Endothelial cell of hepatic sinusoid (primary cell): Measurements from ENCODE around the gene CPED1.
"Not testable (repeated sequence)": the region's sequence is repeated elsewhere in the genome, so short reads cannot be mapped to it uniquely, and the experiment has no call there.

ENCODE experiments used
- in situ Hi-C: cut with HindIII; loops from 2 replicates; pipeline ENCODE4 v1.10.0; 2017; ENCODE audit warnings: low sequenced_read_pairs

Gene CPED1

DNA sequence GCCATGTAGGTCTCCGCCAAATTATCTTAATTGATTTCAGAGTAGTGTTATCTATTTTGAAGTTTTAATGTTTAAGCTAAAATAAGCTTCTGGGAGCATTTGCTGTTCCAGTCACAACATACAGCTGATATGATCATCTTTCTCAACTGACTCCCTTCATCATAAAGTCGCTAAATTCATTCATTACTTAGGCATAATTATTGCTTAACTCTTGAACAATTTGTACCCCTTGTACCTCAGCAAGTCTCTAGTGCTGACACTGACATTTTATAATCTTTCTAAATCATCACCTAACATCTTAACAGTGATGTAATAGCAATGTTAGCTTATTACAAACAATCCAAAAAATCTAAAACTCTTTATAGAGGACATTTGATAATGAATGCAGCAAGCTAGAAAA is 286.0 kb downstream of the CPED1 start:
- in situ Hi-C loops, result no loop called here

DNA sequence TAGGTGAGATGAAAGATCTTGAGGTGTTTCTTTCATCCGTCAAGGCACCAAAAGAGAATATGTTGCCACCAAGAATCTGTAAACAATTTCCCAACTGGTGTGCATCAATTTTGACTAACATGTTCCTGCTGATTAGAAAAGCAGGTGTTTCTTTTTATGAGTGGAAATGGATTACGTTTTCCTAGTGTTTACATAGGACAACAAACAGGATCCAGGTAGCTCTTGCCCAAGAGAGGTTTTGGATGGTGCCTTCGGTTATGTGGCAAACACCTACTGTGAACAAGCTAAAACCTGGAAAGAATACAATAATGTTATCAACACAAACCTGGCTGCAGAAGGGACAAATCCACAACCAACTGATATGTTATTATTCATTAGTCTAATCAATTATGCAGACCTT is 286.7 kb downstream of the CPED1 start:
- in situ Hi-C loops, result no loop called here

DNA sequence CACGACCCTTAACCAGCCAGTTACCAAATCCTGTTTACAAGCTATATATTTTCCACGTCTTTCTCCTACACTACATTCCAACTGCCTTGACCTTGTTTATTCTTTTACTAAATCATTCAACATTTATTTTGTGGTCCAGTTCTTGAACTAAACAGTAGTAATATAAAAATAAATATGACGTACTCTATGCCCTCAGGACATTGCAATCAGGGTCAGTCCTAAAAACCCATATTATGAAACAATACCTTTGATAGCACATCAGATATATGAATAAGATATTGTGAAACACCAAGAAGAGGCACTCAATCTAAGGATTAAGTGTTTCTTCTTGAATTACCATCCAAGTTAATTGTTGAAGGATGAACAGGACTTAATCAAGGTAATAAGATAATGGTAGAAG is 287.8 kb downstream of the CPED1 start:
- in situ Hi-C loops, result no loop called here

DNA sequence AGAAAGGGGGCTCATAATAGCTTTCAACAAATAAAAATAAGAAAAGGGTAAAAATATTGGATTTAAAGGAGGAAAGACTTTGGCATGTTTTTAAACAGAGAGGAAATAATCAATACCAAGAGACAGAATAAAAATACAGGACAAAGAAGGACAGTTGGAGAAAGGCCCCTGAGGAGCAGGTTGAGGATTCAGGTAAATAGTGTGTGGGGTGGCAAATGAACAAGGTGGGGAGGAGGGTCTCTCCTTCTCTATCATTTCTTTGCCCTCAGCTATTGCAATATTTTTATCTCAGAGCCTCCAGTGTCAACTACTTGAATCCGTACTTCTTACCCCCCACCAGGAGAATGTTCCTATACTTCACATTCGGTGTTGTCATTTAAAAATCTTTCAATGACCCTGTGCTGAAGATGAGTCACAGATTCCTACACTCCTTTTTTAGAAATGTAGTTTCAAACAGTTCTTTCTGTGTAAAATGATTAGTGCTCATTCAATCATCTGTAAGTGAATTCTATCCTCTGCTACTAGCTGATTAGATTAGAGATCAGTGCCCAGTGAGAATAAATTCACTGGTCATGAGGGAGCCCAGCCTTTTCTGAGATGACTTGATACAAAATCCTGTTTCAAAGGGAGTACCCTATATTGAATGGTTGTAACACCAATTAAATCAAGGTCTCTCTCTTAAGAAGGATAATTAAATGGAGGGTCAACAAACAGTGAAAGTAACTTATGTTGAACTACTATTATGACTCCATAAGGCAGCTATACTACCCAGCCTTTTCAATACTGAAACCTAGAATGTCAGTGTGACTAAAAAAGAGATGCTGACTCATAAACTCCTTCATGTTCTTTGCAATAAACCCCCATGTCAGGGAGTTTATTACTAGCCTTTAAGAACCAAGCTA is 289.9 kb downstream of the CPED1 start:
- in situ Hi-C loops, result no loop called here

DNA sequence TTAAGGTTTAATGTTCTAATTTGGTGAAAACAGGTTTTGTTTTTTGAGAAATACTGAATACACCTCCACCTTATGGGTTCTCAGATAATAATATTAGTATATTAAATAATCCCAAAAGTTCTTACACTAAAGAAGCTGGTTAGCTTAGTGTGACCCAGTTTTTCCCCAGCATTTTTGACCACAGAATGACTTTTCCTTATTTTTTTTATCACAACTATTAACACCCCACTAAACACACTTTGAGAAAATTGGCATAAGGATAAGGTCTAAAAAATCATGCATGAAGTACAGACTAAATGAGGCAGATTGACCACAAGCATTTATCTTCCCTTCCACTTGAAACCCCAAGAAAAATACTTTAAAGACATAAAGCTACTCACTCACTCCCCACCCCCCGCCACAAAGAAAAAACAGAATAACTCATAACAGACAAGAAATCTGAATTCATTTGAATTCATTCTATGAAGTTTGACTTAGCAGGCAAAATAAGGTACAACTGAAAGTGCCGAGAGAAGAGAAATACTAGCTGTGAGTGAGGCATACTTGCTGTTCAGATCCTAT is 290.6 kb downstream of the CPED1 start:
- in situ Hi-C loops, result no loop called here

DNA sequence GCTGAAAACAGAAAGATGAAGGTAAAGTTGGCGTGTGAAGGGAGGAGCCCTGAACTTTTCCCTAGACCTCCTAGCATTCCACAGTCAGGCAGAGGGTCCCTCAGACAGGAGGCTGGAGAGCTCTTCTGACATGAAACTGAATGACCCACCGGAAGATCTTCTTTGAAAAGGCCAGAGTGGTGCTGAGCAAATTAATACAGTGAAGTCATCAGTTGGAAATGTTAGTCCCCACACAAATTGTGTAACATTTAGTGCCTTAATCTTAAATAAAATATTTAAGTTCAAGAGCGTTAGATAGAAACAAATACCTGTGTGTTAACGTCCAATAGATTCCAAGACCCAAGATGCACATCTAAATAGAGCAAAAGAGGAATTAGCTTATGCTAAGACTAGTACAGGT is 291.3 kb downstream of the CPED1 start:
- in situ Hi-C loops, result no loop called here

DNA sequence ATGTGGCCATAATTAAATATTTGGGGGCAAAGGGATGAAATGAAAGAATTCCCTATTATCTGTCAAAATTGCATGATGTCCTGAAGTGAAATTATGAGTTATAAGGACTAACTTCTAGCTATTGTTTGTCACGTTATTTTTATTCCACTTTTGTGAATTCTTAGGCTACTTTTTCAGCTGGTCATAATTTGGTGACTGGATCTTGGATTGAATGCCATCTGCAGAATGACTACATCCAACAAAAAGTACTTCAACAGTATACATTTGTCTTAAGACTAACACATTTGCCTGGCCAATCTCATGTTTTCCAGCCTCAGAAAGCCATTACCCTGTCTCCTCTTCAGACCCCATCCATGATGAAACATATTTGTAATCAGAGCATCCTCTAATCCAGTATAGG is 292.1 kb downstream of the CPED1 start:
- in situ Hi-C loops, result no loop called here

DNA sequence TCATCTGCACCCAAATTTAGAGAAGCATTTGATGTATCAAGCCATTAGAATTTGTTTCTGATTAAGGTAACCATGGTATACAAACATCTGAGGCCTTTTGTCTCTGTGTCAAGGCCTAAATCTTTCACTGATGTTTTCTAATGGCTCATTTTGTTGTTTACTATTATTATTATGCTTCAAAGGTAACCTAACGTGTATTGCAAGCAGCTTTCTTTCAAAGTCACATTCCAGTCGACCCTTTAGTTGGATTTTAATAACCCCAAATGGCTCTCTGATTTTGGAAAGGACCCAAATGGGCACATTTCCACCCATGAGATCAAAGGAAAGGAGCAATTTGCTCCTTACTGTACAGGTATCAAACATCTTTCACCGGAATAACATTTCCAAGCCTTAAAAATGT is 293.6 kb downstream of the CPED1 start:
- in situ Hi-C loops, result no loop called here

DNA sequence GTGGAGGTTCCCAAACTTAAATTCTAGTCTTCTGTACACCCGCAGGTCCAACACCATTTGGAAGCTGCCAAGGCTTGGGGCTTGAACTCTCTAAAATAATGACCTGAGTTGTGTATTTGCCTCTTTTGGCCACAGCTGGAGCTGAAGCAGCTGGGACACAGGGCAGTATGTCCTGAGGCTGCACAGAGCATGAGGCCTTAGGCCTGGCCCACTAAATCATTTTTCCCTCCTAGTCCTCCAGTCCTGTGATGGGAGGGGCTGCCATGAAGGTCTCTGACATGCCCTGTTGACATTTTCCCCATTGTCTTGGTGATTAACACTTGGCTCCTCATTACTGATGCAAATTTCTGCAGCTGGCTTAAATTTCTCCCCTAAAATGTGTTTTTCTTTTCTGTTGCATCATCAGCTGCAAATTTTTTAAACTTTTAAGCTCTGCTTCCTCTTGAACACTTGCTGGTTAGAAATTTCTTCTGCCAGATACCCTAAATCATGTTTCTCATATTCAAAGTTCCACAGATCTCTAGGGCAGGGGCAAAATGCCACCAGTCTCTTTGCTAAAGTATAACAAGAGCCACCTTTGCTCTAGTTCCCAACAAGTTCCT is 296.7 kb downstream of the CPED1 start:
- in situ Hi-C loops, result no loop called here

DNA sequence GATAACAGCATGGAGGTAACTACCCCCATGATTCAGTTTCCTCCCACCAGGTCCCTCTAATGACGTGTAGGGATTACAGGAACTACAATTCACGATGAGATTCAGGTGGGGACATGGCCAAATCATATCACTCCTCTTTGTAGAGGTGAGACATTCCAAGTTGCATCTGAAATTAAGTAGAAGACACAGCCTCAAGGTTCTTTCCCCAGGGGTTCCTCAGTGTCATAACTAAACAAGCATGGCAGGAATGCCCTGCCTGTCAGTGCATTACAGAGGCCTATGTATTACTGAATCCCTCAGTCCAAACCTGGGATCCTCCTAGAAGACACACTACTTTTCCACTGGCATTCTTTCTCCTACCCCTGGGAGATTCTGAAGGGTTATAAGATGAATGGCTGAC is 297.7 kb downstream of the CPED1 start:
- in situ Hi-C loops, result no loop called here

DNA sequence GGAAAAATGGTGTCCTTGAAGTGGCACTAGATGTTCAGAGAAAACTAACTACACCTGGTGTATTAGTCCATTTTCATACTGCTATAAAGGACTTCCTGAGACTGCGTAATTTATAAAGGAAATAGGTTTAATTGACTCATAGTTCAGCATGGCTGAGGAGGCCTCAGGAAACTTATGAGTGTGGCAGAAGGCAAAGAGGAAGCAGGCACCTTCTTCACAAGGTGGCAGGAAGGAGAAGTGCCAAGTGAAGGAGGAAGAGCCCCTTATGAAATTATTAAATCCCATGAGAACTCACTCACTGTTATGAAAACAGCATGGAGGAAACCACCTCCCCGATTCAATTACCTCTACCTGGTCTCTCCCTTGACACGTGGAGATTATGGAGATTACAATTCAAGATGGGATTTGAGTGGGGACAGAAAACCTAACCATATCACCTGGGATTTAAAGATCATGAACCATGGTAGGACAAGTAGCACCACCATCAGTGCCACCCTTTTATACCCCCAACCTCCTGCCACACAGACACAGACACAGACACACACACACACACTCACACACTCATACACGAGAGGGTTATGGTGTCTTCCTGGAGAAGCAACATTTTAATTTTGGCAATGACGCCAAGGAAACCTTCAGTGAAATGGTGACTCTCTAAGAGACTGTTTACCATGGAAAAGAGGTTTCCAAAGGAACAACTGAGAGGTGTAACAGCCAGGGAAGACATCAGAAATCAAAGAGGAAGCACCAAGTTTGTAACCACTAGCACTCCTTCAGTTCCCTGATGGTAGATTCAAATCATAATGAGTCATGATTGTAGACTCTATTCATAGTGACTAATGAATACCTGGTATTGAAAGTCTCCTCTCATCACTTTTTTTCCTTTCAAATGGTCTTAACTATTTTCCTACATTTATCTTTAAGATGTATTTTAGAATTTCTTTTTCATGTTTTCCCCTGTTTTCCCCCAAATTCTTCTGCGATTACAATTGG is 298.5 kb downstream of the CPED1 start:
- in situ Hi-C loops, result no loop called here

DNA sequence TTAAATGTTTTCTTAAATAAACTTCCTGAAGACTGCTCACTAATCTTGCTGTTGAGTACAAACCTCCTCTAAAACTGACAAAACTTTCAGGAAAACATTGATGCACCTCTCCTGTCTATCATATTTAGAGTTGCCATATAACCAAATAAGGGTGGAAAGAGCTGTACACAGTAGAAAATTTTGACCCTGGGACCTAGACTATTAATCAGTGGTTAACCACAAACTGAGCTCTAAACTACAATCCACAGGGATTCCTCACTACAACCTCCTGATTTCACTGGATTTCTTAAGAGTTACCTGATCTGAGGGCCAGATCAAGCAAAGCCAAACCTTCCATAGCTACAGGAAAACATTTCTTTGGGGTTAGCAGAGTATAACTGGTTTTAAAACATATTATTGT is 300.4 kb downstream of the CPED1 start:
- in situ Hi-C loops, result no loop called here

DNA sequence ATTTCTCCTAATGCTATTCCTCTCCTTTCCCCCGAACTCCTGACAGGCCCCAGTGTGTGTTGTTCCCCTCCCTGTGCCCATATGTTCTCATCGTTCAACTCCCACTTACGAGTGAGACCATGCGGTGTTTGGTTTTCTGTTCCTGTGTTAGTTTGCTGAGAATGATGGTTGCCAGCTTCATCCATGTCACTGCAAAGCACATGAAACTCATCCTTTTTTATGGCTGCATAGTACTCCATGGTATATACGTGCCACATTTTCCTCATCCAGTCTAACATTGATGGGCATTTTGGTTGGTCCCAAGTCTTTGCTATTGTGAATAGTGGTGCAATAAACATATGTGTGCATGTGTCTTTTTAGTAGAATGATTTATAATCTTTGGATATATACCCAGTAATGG is 301.4 kb downstream of the CPED1 start:
- in situ Hi-C loops, result not testable (repeated sequence)

DNA sequence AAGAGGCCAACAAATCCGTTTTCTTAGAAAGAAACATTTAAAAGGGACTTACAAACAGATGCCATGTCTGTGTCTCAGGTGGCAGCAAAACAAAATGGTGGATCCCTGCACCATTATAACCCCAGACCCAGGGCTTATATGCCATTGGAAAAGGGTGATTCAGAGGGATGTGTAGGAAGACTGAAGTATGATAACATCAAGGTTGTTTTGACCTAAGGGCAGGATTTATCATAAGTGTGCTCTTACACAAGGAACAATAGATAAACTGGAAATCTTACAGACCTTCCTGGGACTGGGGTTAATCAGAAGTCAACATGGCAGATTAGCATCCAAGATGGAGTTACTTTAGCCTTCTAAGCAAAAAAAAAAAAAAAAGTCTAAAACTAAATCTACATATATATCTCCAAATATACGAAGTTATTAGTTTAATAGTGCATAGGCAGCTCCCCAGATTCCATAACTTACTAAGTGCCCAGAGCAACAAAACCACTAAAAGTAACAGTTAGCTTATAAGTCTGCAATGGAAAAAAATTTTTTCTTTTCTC is 306.0 kb downstream of the CPED1 start:
- in situ Hi-C loops, result no loop called here

DNA sequence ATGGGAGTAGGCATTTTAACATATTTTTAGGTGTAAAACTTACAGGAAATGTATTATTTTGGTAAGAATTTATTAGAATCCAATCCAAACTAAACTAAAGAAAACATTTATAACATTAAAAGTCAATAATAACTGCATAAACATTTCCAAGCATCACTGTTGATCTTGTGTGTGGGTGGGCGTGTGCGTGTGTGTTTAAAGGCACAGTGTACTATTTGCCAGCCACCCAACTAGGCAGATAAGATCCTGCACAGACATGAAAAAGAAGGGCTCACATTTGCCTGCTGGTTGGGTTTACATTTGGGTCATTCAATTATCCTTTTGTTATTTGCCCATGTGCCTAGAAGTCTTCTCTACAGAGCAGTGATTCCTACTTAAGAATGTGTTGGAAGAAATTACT is 309.3 kb downstream of the CPED1 start:
- in situ Hi-C loops, result no loop called here

DNA sequence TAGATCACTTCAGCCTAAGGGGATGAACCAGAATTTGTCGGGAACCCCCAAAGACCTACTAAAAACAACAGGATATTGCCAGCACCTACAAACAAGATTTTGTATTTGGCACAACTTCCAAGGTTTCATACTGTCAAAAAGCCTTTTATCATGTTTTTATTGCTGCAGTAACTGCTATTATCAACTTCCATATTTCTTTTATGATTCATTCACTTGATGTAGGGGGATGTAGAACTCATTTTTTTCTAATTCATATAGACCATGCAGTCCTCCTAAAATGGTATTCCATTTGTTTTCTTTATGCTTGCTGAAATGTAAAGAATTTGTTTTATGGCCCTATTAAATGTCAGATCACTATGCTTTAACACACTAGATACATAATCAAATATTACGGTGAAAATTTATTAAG is 310.3 kb downstream of the CPED1 start:
- in situ Hi-C loops, result no loop called here

DNA sequence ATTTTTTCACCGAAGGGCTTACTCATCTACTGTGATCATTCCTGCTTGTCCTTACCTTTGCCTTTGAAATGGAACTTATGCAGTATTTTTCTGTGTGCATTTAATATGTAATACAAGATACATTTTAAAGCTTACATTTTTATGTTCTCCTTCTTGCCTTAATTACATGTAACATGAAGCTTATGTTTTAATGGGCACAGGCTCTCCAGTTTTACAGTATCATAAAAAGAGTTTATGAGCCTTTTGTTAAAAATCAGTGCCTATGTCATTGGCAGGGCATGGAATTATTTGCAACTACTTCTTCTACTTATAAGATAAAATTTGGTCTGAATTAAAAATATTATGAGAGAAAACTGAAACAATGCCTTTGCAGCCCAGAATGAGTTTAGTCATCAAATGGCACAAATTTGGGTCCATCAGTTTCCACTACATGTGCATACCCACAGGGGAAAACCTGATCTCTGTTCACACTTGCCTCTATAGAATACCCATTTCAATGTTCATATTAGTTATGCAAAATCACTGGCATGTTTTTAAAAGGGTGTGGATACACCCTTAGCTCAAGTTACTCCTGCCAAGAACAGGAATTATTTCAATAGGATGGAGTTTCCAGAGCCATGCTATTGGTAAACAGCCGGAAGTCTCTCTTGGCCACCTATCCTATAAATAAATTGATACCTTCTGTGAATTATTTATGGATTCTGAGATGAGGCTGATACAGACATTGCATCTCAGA is 312.3 kb downstream of the CPED1 start:
- in situ Hi-C loops, result loop anchor here (5.0 kb wide), 1 partner anchor 44 kb away; no protein-coding TSS in a partner anchor

DNA sequence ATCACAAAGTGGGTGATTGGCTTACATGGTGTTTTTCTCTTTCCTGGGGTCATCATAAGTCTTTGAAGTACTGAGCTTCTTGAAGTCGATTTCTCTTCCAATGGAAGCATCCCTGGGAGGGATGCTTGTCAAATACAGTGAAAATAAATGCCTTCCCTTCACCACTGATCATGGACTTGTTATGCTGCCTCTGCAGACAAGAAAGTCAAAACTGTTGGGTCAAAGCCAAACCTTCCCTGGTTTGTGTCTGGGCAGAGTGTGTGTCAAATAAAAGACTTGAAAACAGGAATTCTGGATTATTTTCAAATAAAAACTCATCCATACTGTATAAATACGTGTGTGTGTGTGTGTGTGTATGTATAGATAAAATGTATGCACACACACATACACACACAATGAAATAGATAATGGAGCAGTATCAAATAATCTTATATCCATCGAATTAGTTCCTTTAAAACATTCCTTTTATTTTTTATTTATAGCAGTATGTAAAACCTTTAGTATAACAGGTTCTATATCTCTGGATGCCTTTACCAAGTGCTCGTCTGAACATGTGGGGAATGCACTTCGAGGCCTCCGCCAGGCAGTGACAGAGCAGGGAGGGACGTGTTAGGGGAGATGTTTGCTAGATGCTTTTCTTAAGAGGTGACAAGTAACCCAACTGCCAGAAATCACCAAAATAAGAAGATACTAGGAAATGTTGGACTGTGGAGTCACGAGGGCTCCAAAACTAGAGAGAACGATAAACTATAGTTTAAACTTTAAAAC is 313.1 kb downstream of the CPED1 start:
- in situ Hi-C loops, result loop anchor here (5.0 kb wide), 1 partner anchor 44 kb away; no protein-coding TSS in a partner anchor

DNA sequence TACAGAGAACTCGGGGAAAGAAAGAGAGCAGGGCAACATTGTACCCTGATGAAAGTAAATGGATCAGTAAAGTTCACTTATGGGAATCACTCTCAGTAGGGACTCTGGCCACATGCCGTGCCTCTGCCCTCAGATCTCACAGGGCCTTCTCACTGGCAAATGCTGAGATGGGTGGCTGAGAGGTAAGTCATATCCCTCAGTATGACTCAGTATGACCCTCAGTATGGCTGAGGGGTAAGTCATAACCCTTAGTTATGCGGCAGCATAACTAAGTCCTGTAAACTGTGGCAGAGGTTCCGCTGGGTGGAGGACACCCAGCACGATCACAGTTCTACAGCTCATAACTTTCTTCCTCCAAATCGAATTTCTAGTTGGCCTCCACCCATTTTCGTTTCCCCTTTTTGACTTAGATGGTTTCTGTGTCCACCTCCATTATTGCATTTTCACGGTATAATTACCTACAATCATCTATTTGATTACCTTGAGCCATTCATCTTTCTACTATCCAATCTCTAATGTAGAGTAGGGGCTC is 313.8 kb downstream of the CPED1 start:
- in situ Hi-C loops, result loop anchor here (5.0 kb wide), 1 partner anchor 45 kb away; no protein-coding TSS in a partner anchor
